Measurements from ENCODE around the gene LOXHD1. TPM values are rescaled to one million over a fixed set of nuclear protein-coding genes. Genes with fewer than 3 reads are reported as not detected.

The LOXHD1 gene
- total and polyA plus RNA-seq, 9 donors, result 1.3 to 2.6 (median 2.0) TPM

- no peak overlapping the region for H3K4me3 ChIP-seq (ENCODE audit: low read length)
- no peaks in the 10 kb centered on the region for H3K27me3 ChIP-seq (ENCODE audit: control insufficient read depth, insufficient read depth, low read length)
- no peaks in the 10 kb centered on the region for H3K4me1 ChIP-seq (ENCODE audit: control insufficient read depth, insufficient read depth, low read length)
- no peak for DNase-seq
- H3K9me3 ChIP-seq (replicated peaks; ENCODE audit: control insufficient read depth, low read depth, low read length), result peaks cover 2% of the 10 kb centered on the region
- H3K36me3 ChIP-seq (ENCODE audit: control insufficient read depth, insufficient read depth, low read length), result no peaks in the 10 kb centered on the region
- H3K27ac ChIP-seq (ENCODE audit: low read length), result no peak overlapping the region
- no CpG with 5 or more reads among the region's 2 CpGs for WGBS (ENCODE audit: insufficient coverage)
Observed at GRCh38 chr18:46554406-46555080, 102.5 kb downstream of the LOXHD1 start.

GRCh38 chr18:46550609-46551008 lies 106.4 kb downstream of the LOXHD1 start:
- Histone ChIP-seq H3K27ac (ENCODE audit: low read length) (no peak overlapping the region), H3K36me3 (ENCODE audit: control insufficient read depth, insufficient read depth, low read length) (no peaks in the 10 kb centered on the region), H3K27me3 (ENCODE audit: control insufficient read depth, insufficient read depth, low read length) (no peaks in the 10 kb centered on the region), H3K4me1 (ENCODE audit: control insufficient read depth, insufficient read depth, low read length) (no peaks in the 10 kb centered on the region), H3K4me3 (ENCODE audit: low read length) (no peak overlapping the region), H3K9me3 (replicated peaks; ENCODE audit: control insufficient read depth, low read depth, low read length) (peaks cover 2% of the 10 kb centered on the region)
- WGBS (ENCODE audit: insufficient coverage), result no CpG with 5 or more reads among the region's 2 CpGs
- no peak for DNase-seq

GRCh38 chr18:46547520-46547919 lies 109.5 kb downstream of the LOXHD1 start:
- Histone ChIP-seq H3K4me1 (ENCODE audit: control insufficient read depth, insufficient read depth, low read length) (no peaks in the 10 kb centered on the region), H3K9me3 (replicated peaks; ENCODE audit: control insufficient read depth, low read depth, low read length) (peaks cover 2% of the 10 kb centered on the region), H3K27me3 (ENCODE audit: control insufficient read depth, insufficient read depth, low read length) (no peaks in the 10 kb centered on the region), H3K27ac (ENCODE audit: low read length) (no peak overlapping the region), H3K36me3 (ENCODE audit: control insufficient read depth, insufficient read depth, low read length) (no peaks in the 10 kb centered on the region), H3K4me3 (ENCODE audit: low read length) (no peak overlapping the region)
- no CpG with 5 or more reads among the region's 1 CpG for WGBS (ENCODE audit: insufficient coverage)
- no peak for DNase-seq

GRCh38 chr18:46546111-46546640 lies 110.8 kb downstream of the LOXHD1 start:
- Histone ChIP-seq H3K9me3 (replicated peaks; ENCODE audit: control insufficient read depth, low read depth, low read length) (peaks cover 2% of the 10 kb centered on the region), H3K4me3 (ENCODE audit: low read length) (no peak overlapping the region), H3K4me1 (ENCODE audit: control insufficient read depth, insufficient read depth, low read length) (no peaks in the 10 kb centered on the region), H3K36me3 (ENCODE audit: control insufficient read depth, insufficient read depth, low read length) (no peaks in the 10 kb centered on the region), H3K27ac (ENCODE audit: low read length) (no peak overlapping the region), H3K27me3 (ENCODE audit: control insufficient read depth, insufficient read depth, low read length) (no peaks in the 10 kb centered on the region)
- DNase-seq, result no peak

GRCh38 chr18:46542545-46542944 lies 114.5 kb downstream of the LOXHD1 start:
- Histone ChIP-seq H3K4me1 (ENCODE audit: control insufficient read depth, insufficient read depth, low read length) (no peaks in the 10 kb centered on the region), H3K9me3 (replicated peaks; ENCODE audit: control insufficient read depth, low read depth, low read length) (no peaks in the 10 kb centered on the region), H3K27me3 (ENCODE audit: control insufficient read depth, insufficient read depth, low read length) (no peaks in the 10 kb centered on the region), H3K27ac (ENCODE audit: low read length) (no peak overlapping the region), H3K4me3 (ENCODE audit: low read length) (no peak overlapping the region), H3K36me3 (ENCODE audit: control insufficient read depth, insufficient read depth, low read length) (no peaks in the 10 kb centered on the region)
- WGBS (ENCODE audit: insufficient coverage), result 40% methylated on average over 1 of the region's 5 CpGs
- peak; percentile 14 for DNase-seq

DNA sequence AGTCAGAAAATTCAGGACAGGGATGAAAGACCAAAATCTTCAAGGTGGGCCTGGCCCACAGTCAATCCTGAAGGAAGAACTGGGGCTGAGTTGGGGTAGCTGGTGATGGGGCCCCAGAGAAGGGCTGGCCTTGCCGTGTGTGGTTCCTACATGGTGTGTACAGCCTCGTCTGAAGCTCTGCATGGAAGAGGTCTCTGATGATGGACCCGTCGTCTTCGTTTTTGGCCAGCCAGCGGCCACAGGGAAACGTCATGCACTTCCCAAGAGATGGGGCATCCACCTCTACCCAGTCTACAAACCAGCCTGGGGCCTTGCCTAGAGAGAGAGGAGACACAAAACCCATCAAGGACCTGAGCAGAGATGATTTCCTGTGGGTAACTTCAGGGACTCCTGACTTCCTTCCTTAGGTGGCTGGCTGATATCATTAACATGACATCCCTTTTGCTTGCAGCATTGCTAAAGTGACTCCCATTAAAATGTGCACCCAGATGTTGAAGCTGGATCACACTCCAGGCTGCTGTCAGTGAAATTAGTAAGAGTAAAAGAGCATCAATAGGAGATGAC lies 115.3 kb downstream of the LOXHD1 start:
- no peaks in the 10 kb centered on the region for H3K9me3 ChIP-seq (replicated peaks; ENCODE audit: control insufficient read depth, low read depth, low read length)
- no peaks in the 10 kb centered on the region for H3K4me1 ChIP-seq (ENCODE audit: control insufficient read depth, insufficient read depth, low read length)
- 84% methylated on average over 7 of the region's 7 CpGs for WGBS (ENCODE audit: insufficient coverage)
- DNase-seq, result no peak
- no peak overlapping the region for H3K27ac ChIP-seq (ENCODE audit: low read length)
- H3K36me3 ChIP-seq (ENCODE audit: control insufficient read depth, insufficient read depth, low read length), result no peaks in the 10 kb centered on the region
- no peak overlapping the region for H3K4me3 ChIP-seq (ENCODE audit: low read length)
- H3K27me3 ChIP-seq (ENCODE audit: control insufficient read depth, insufficient read depth, low read length), result no peaks in the 10 kb centered on the region

GRCh38 chr18:46538376-46538775 lies 118.6 kb downstream of the LOXHD1 start:
- no peaks in the 10 kb centered on the region for H3K4me1 ChIP-seq (ENCODE audit: control insufficient read depth, insufficient read depth, low read length)
- 58% methylated on average over 3 of the region's 3 CpGs for WGBS (ENCODE audit: insufficient coverage)
- no peaks in the 10 kb centered on the region for H3K9me3 ChIP-seq (replicated peaks; ENCODE audit: control insufficient read depth, low read depth, low read length)
- H3K4me3 ChIP-seq (ENCODE audit: low read length), result no peak overlapping the region
- H3K36me3 ChIP-seq (ENCODE audit: control insufficient read depth, insufficient read depth, low read length), result no peaks in the 10 kb centered on the region
- H3K27ac ChIP-seq (ENCODE audit: low read length), result no peak overlapping the region
- DNase-seq, result no peak
- no peaks in the 10 kb centered on the region for H3K27me3 ChIP-seq (ENCODE audit: control insufficient read depth, insufficient read depth, low read length)

- no peaks in the 10 kb centered on the region for H3K27me3 ChIP-seq (ENCODE audit: control insufficient read depth, insufficient read depth, low read length)
- DNase-seq, result no peak
- no peak overlapping the region for H3K27ac ChIP-seq (ENCODE audit: low read length)
- no peak overlapping the region for H3K4me3 ChIP-seq (ENCODE audit: low read length)
- WGBS (ENCODE audit: insufficient coverage), result 83% methylated on average over 5 of the region's 11 CpGs
- H3K9me3 ChIP-seq (replicated peaks; ENCODE audit: control insufficient read depth, low read depth, low read length), result no peaks in the 10 kb centered on the region
- H3K4me1 ChIP-seq (ENCODE audit: control insufficient read depth, insufficient read depth, low read length), result no peaks in the 10 kb centered on the region
- H3K36me3 ChIP-seq (ENCODE audit: control insufficient read depth, insufficient read depth, low read length), result no peaks in the 10 kb centered on the region
Observed at GRCh38 chr18:46536215-46536874, 120.7 kb downstream of the LOXHD1 start.

DNA sequence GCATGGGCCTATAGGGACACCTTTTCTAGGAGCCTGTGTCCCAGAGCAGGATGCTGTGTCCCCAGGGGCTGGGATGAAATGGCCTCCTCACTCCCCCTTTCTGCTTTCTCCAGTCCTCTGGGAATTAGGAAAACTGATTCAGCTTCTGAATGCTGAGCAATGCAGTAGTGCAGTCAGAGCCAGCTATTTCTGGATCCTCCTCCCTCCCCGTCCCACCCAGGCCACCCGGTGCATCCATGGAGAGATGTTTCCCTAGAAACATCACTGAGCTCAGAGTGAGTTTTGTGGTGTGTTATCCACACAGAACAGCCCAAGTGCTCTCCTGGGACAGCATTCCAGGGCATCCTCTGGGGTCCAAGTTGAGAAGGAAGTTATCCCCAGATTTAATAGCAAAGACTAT lies 125.5 kb downstream of the LOXHD1 start:
- Histone ChIP-seq H3K4me3 (ENCODE audit: low read length) (no peak overlapping the region), H3K27me3 (ENCODE audit: control insufficient read depth, insufficient read depth, low read length) (no peaks in the 10 kb centered on the region), H3K4me1 (ENCODE audit: control insufficient read depth, insufficient read depth, low read length) (no peaks in the 10 kb centered on the region), H3K9me3 (replicated peaks; ENCODE audit: control insufficient read depth, low read depth, low read length) (no peaks in the 10 kb centered on the region), H3K36me3 (ENCODE audit: control insufficient read depth, insufficient read depth, low read length) (no peaks in the 10 kb centered on the region), H3K27ac (ENCODE audit: low read length) (no peak overlapping the region)
- no CpG with 5 or more reads among the region's 2 CpGs for WGBS (ENCODE audit: insufficient coverage)
- peak; percentile 8 for DNase-seq

GRCh38 chr18:46528037-46528436 lies 129.0 kb downstream of the LOXHD1 start:
- Histone ChIP-seq H3K36me3 (ENCODE audit: control insufficient read depth, insufficient read depth, low read length) (no peaks in the 10 kb centered on the region), H3K27me3 (ENCODE audit: control insufficient read depth, insufficient read depth, low read length) (no peaks in the 10 kb centered on the region), H3K4me1 (ENCODE audit: control insufficient read depth, insufficient read depth, low read length) (no peaks in the 10 kb centered on the region), H3K4me3 (ENCODE audit: low read length) (no peak overlapping the region), H3K9me3 (replicated peaks; ENCODE audit: control insufficient read depth, low read depth, low read length) (no peaks in the 10 kb centered on the region), H3K27ac (ENCODE audit: low read length) (no peak overlapping the region)
- WGBS (ENCODE audit: insufficient coverage), result 83% methylated on average over 1 of the region's 3 CpGs
- no peak for DNase-seq

All from muscle of leg (tissue), 11 donors.